Trophoblast cell (in vitro differentiated cells and primary cell): ENCODE results near the gene PSMD5.

Experiments
- DNase-seq, 2 donors: peaks; one replicate each; pipeline ENCODE4 v3.0.0-alpha.2; 2016
- H2AFZ ChIP-seq: 2 replicates; pipeline ENCODE4 v1.6.1; 2013; ENCODE audit warnings: low read length, moderate library complexity, mild to moderate bottlenecking; ENCODE audit not compliant: insufficient read depth, poor library complexity
- H2AK5ac ChIP-seq: 2 replicates; pipeline ENCODE4 v1.6.1; 2013; ENCODE audit warnings: mild to moderate bottlenecking, low read length
- H2BK120ac ChIP-seq: 2 replicates; pipeline ENCODE4 v1.6.1; 2013; ENCODE audit warnings: low read length, mild to moderate bottlenecking, moderate library complexity; ENCODE audit not compliant: insufficient read depth, poor library complexity
- H2BK12ac ChIP-seq: 2 replicates; pipeline ENCODE4 v1.6.1; 2013; ENCODE audit warnings: mild to moderate bottlenecking, low read length, moderate library complexity
- H2BK5ac ChIP-seq: 2 replicates; pipeline ENCODE4 v1.6.1; 2013; ENCODE audit warnings: low read length, low read depth, moderate library complexity, mild to moderate bottlenecking; ENCODE audit not compliant: poor library complexity
- H3K14ac ChIP-seq: 2 replicates; pipeline ENCODE4 v1.6.1; 2013; ENCODE audit warnings: mild to moderate bottlenecking, low read length
- H3K18ac ChIP-seq: 2 replicates; pipeline ENCODE4 v1.6.1; 2013; ENCODE audit warnings: mild to moderate bottlenecking, low read length
- H3K23ac ChIP-seq: 2 replicates; pipeline ENCODE4 v1.6.1; 2013; ENCODE audit warnings: low read length
- H3K27ac ChIP-seq: 2 replicates; pipeline ENCODE4 v1.5.1; 2013; ENCODE audit warnings: low read depth, mild to moderate bottlenecking, inconsistent platforms, low read length, moderate library complexity
- H3K27me3 ChIP-seq: 2 replicates; pipeline ENCODE4 v1.6.1; 2013; ENCODE audit warnings: inconsistent platforms, mild to moderate bottlenecking, low read length, moderate library complexity; ENCODE audit not compliant: insufficient read depth
- H3K36me3 ChIP-seq, 2 experiments: 1 replicate in 1 of 2; 2 replicates in 1 of 2; pipeline ENCODE4 v1.6.1; 2013; ENCODE audit warnings: low read length in 2 of 2, mild to moderate bottlenecking in 2 of 2, moderate library complexity in 1 of 2; ENCODE audit not compliant: insufficient read depth in 2 of 2, control insufficient read depth in 1 of 2
- H3K4ac ChIP-seq: 2 replicates; pipeline ENCODE4 v1.6.1; 2013; ENCODE audit warnings: low read depth, mild to moderate bottlenecking, low read length, moderate library complexity
- H3K4me1 ChIP-seq, 2 experiments: 1 replicate in 1 of 2; 2 replicates in 1 of 2; pipeline ENCODE4 v1.6.1; 2013; ENCODE audit warnings: low read length in 2 of 2, mild to moderate bottlenecking in 2 of 2, moderate library complexity in 1 of 2; ENCODE audit not compliant: insufficient read depth in 2 of 2, control insufficient read depth in 1 of 2
- H3K4me2 ChIP-seq: 2 replicates; pipeline ENCODE4 v1.6.1; 2013; ENCODE audit warnings: inconsistent platforms, mild to moderate bottlenecking, low read length, moderate library complexity
- H3K4me3 ChIP-seq: 2 replicates; pipeline ENCODE4 v1.5.1; 2013; ENCODE audit warnings: mild to moderate bottlenecking, low read depth, low read length, inconsistent platforms
- H3K79me1 ChIP-seq: one replicate; pipeline ENCODE4 v1.6.1; 2013; ENCODE audit warnings: low read length
- H3K79me2 ChIP-seq: 2 replicates; pipeline ENCODE4 v1.6.1; 2013; ENCODE audit warnings: low read length, mild to moderate bottlenecking; ENCODE audit not compliant: control insufficient read depth, insufficient read depth, poor library complexity
- H3K9ac ChIP-seq: 2 replicates; pipeline ENCODE4 v1.6.1; 2013; ENCODE audit warnings: mild to moderate bottlenecking, low read length
- H3K9me3 ChIP-seq: 2 replicates; pipeline ENCODE4 v1.6.1; 2013; ENCODE audit warnings: low read depth, mild to moderate bottlenecking, control low read depth, inconsistent platforms, low read length; ENCODE audit not compliant: insufficient read depth
- H4K12ac ChIP-seq: 2 replicates; pipeline ENCODE4 v1.6.1; 2013; ENCODE audit warnings: low read depth, mild to moderate bottlenecking, low read length, moderate library complexity
- H4K8ac ChIP-seq: 2 replicates; pipeline ENCODE4 v1.6.1; 2013; ENCODE audit warnings: low read depth, mild to moderate bottlenecking, low read length, moderate library complexity
- H4K91ac ChIP-seq: one replicate; pipeline ENCODE4 v1.6.1; 2013; ENCODE audit warnings: low read depth, mild to moderate bottlenecking, low read length, moderate library complexity
- WGBS: extraction: QIAGEN DNeasy Blood & Tissue Kit; methylation state at CpG from one replicate; pipeline ENCODE4 v1.1.7; 2013; ENCODE audit warnings: missing lambda C conversion rate; ENCODE audit not compliant: insufficient read length, insufficient coverage; ENCODE audit errors: extremely low coverage; 5-methylcytosine and 5-hydroxymethylcytosine counted together

Gene PSMD5

DNA sequence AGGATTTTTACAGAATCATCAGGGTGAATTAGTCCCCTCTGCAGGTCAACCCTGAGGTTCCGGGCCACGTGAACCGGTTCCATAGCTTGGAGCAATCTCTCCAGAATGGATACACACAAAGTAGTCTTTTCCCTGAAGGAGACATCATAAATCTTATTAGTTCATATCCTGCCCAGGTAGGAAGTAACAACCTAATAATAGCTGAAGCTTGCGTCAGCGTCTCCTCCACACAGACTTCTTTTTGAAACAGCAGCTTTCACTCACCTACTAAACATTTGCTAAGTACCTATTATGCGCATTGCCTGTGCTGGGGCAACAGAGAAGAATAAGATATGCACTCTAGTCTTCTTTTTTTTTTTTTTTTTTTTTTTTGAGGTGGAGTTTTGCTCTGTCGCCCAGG lies 9.4 kb downstream of the PSMD5 start:
- H2AFZ ChIP-seq, result no peak overlapping the region

DNA sequence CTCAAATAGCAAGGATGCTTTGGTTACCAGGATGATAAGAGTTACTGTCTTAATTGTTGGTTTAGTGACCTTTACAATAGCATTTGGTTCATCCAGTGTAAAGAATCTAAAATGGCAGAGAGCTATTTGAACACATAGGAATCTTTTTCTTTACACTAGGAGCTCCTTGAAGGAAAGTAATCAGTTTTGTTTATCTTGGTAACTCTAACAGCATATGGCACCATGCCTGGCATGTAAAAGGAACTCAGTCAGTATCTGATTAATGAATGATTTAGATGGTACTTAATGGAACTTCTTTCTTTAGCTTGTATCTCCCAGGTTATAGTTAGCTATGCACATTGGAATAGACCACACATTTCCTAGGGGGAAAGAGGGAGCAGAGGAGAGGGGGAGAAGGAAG lies 9.9 kb downstream of the PSMD5 start:
- no peak overlapping the region for H4K12ac ChIP-seq
- no peak for DNase-seq
- no peak overlapping the region for H4K91ac ChIP-seq
- no peak overlapping the region for H3K27ac ChIP-seq
- H3K4me2 ChIP-seq, result no peak overlapping the region
- H3K18ac ChIP-seq, result no peak overlapping the region
- no peak overlapping the region for H4K8ac ChIP-seq
- no peak overlapping the region for H2BK120ac ChIP-seq
- H3K36me3 ChIP-seq, result peaks cover 11 to 23% of the 10 kb centered on the region in 2 experiments
- H3K9me3 ChIP-seq, result no peaks in the 10 kb centered on the region
- no peak overlapping the region for H3K14ac ChIP-seq
- no peak overlapping the region for H2AK5ac ChIP-seq
- no peaks in the 10 kb centered on the region for H3K79me1 ChIP-seq
- H3K9ac ChIP-seq, result no peak overlapping the region
- H2BK12ac ChIP-seq, result no peak overlapping the region
- no peak overlapping the region for H2AFZ ChIP-seq
- H3K27me3 ChIP-seq, result no peaks in the 10 kb centered on the region
- H3K4ac ChIP-seq, result no peak overlapping the region
- no peak overlapping the region for H3K4me3 ChIP-seq
- H3K23ac ChIP-seq, result no peak overlapping the region
- no peak overlapping the region for H2BK5ac ChIP-seq
- H3K79me2 ChIP-seq, result no peaks in the 10 kb centered on the region
- no peaks in the 10 kb centered on the region for H3K4me1 ChIP-seq

More for the DNA sequence above, 9.4 kb downstream of the PSMD5 start:
- Histone ChIP-seq H3K79me2 (no peaks in the 10 kb centered on the region), H3K4me2 (no peak overlapping the region), H3K14ac (no peak overlapping the region), H3K23ac (no peak overlapping the region), H3K27me3 (no peaks in the 10 kb centered on the region), H2BK5ac (no peak overlapping the region), H3K4ac (no peak overlapping the region), H3K9me3 (no peaks in the 10 kb centered on the region), H4K91ac (no peak overlapping the region), H3K36me3 (peaks cover 11 to 23% of the 10 kb centered on the region in 2 experiments), H3K9ac (no peak overlapping the region), H4K8ac (no peak overlapping the region), H3K27ac (no peak overlapping the region), H2BK12ac (no peak overlapping the region), H3K4me1 (no peaks in the 10 kb centered on the region), H2BK120ac (no peak overlapping the region), H4K12ac (no peak overlapping the region), H3K4me3 (no peak overlapping the region), H3K79me1 (no peaks in the 10 kb centered on the region), H2AK5ac (no peak overlapping the region), H3K18ac (no peak overlapping the region)
- WGBS, result no CpG with 5 or more reads among the region's 7 CpGs
- DNase-seq, result no peak

DNA sequence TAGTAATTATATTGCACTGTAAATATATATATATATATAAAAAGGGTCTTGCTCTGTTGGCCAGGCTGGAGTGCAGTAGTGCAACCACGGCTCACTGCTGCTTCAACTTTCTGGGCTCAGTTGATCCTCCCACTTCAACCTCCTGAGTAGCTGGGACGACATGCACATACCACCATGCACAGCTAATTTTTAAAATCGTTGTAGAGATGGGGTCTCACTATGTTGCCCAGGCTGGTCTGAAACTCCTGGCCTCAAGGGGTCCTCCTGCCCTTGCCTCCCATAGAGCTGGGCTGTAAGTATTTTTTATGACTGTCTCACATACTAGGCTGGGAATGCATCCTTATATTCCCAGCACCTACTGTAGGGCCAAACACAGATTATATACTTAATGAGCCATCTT lies 11.9 kb downstream of the PSMD5 start:
- no peak overlapping the region for H2BK12ac ChIP-seq
- no peaks in the 10 kb centered on the region for H3K4me1 ChIP-seq
- H2BK120ac ChIP-seq, result no peak overlapping the region
- H3K27ac ChIP-seq, result no peak overlapping the region
- no peak overlapping the region for H3K4me2 ChIP-seq
- H3K79me2 ChIP-seq, result no peaks in the 10 kb centered on the region
- WGBS, result no CpG with 5 or more reads among the region's 3 CpGs
- no peaks in the 10 kb centered on the region for H3K27me3 ChIP-seq
- peaks cover 13 to 28% of the 10 kb centered on the region in 2 experiments for H3K36me3 ChIP-seq
- H2AFZ ChIP-seq, result no peak overlapping the region
- no peak overlapping the region for H3K18ac ChIP-seq
- H3K14ac ChIP-seq, result no peak overlapping the region
- no peak overlapping the region for H2AK5ac ChIP-seq
- H3K9ac ChIP-seq, result no peak overlapping the region
- H3K79me1 ChIP-seq, result no peaks in the 10 kb centered on the region
- no peak overlapping the region for H3K4ac ChIP-seq
- H3K9me3 ChIP-seq, result no peaks in the 10 kb centered on the region
- no peak overlapping the region for H3K4me3 ChIP-seq
- no peak overlapping the region for H4K8ac ChIP-seq
- H4K91ac ChIP-seq, result no peak overlapping the region
- no peak overlapping the region for H2BK5ac ChIP-seq
- H4K12ac ChIP-seq, result no peak overlapping the region
- no peak for DNase-seq
- H3K23ac ChIP-seq, result no peak overlapping the region

DNA sequence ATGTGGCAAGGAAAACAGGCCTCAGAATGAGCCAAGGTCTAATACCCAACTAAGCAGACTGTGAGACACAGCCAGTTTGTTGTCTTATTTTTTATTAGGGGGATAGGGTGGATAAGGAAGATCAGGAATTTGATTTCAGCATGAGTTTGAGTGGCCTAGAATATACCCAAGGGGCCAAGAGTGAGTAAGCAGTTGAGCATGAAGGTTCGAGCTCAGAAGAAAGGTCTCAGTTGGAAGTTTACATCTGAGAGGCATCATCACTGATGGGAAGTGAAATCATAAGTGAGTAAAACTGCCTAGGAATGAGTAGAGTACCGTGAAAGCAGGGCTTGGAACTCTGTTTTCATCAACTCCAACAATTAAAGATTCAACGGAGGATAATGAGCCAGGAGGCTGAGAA lies 12.6 kb downstream of the PSMD5 start:
- Histone ChIP-seq H3K27ac (no peak overlapping the region), H3K4me2 (no peak overlapping the region)
- WGBS, result no CpG with 5 or more reads among the region's 3 CpGs

More for the DNA sequence above, 12.6 kb downstream of the PSMD5 start:
- Histone ChIP-seq H3K18ac (no peak overlapping the region), H3K36me3 (peaks cover 10 to 28% of the 10 kb centered on the region in 2 experiments), H4K91ac (no peak overlapping the region), H3K14ac (no peak overlapping the region), H3K4me1 (no peaks in the 10 kb centered on the region), H2BK120ac (no peak overlapping the region), H2AFZ (no peak overlapping the region), H4K12ac (no peak overlapping the region), H4K8ac (no peak overlapping the region), H3K27me3 (no peaks in the 10 kb centered on the region), H3K23ac (no peak overlapping the region), H2AK5ac (no peak overlapping the region), H3K9ac (no peak overlapping the region), H3K79me2 (no peaks in the 10 kb centered on the region), H3K9me3 (no peaks in the 10 kb centered on the region), H2BK5ac (no peak overlapping the region), H3K4me3 (no peak overlapping the region), H3K4ac (no peak overlapping the region), H3K79me1 (no peaks in the 10 kb centered on the region), H2BK12ac (no peak overlapping the region)
- no peak for DNase-seq
